Endothelial cell of hepatic sinusoid (primary cell): ENCODE results near the gene C11orf97.
"Not testable (repeated sequence)": the region's sequence is repeated elsewhere in the genome, so short reads cannot be mapped to it uniquely, and the experiment has no call there.

Experiments
- in situ Hi-C: cut with HindIII; loops from 2 replicates; pipeline ENCODE4 v1.10.0; 2017; ENCODE audit warnings: low sequenced_read_pairs

C11orf97 gene

GRCh38 chr11:94511932-94512781, at the start of gene C11orf97:
Gene C11orf97, plus strand, starts transcription at chr11:94512461. Its CDS starts 68 bp downstream, at chr11:94512529.
- in situ Hi-C loops, result no loop called here

DNA sequence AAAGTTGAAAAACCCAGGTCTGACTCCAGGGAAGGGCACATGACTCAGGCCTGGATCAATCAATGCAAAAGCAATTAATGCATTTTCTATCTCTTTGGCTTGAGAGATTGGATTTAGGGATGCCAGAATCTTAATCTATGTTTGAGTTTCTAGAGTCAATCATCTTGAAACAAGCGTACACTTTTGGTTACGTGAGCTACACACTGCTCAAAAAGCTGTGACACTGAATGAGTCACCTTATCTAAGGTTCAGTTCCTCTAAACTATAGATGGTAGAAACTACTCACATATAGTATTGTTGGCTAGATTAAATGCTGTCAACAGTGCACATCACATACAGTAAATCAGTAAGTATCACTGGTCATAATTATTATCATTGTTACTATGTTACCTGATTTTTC, 42.8 kb upstream of the C11orf97 start:
- in situ Hi-C loops, result no loop called here

- in situ Hi-C loops, result no loop called here
Observed at GRCh38 chr11:94472916-94473799, 39.1 kb upstream of the C11orf97 start.

GRCh38 chr11:94477624-94478023, 34.6 kb upstream of the C11orf97 start:
- in situ Hi-C loops, result no loop called here

GRCh38 chr11:94481342-94481741, 30.9 kb upstream of the C11orf97 start:
- in situ Hi-C loops, result no loop called here

- in situ Hi-C loops, result no loop called here
Observed at GRCh38 chr11:94486068-94486467, 26.2 kb upstream of the C11orf97 start.

GRCh38 chr11:94493281-94494125, 18.8 kb upstream of the C11orf97 start, which contains the start of the genes ANKRD49 and MRE11:
Gene ANKRD49, plus strand, starts transcription at chr11:94493984. Its CDS starts 2,710 bp downstream, at chr11:94496694.
Gene MRE11, minus strand, starts transcription at chr11:94493844. Its CDS starts 1,043 bp downstream, at chr11:94492801.
- in situ Hi-C loops, result no loop called here

GRCh38 chr11:94494126-94494680, 18.1 kb upstream of the C11orf97 start:
- in situ Hi-C loops, result no loop called here

DNA sequence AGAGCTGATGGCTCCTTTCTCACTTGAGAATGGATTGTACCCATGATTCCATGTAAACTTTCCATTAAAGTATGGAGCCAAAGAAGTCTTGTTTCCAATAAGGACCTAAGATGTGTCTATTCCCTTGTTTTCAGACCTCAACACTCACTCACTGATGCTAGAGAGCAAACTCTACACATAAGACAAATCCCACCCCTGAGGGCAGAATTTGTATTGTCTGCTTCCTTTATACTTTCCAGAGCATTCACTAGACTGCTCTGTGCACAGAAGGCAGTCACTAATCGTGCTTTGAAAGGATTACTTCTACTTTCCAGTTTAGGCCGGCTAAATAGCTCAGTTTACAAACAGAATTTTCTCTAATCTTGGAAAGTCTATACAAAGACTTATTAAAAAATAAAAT, 12.1 kb upstream of the C11orf97 start:
- in situ Hi-C loops, result no loop called here

- in situ Hi-C loops, result no loop called here
Observed at GRCh38 chr11:94501522-94501921, 10.7 kb upstream of the C11orf97 start.

GRCh38 chr11:94504689-94505293, 7.5 kb upstream of the C11orf97 start:
- in situ Hi-C loops, result no loop called here

DNA sequence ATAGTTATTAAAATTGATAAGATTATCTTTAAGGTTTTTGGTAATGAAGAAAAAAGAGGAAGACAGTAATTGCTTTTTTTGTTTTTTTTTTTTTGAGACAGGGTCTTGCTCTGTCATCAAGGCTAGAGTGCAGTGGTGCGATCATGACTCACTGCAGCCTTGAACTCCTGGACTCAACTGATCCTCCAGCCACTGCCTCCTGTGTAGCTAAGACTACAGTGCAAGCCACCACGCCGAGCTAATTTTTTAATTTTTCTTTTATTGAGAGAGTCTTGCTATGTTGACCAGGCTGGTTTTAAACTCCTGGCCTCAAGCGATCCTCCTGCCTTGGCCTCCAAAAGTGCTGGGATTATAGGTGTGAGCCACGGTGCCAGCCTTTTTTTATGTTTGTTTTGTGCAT, 5.7 kb upstream of the C11orf97 start:
- in situ Hi-C loops, result not testable (repeated sequence)

DNA sequence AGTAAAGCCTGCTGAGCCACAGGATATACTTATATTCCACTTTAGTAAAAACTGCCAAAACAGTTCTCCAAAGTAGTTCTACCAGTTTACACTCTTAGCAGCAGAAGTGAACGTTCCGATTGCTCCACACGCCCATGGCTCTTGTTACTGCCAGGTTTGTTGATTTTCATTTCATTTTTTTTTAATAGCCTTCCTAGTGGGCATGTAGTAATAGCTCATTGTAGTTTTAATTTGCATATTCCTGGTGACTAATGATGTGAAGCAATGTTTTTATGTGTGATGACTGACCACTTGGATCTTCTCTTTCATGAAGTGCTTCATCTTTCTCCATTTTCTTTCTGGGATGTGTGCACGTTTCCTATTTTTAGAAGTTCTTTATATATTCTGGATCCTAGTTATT, 4.8 kb upstream of the C11orf97 start:
- in situ Hi-C loops, result no loop called here

DNA sequence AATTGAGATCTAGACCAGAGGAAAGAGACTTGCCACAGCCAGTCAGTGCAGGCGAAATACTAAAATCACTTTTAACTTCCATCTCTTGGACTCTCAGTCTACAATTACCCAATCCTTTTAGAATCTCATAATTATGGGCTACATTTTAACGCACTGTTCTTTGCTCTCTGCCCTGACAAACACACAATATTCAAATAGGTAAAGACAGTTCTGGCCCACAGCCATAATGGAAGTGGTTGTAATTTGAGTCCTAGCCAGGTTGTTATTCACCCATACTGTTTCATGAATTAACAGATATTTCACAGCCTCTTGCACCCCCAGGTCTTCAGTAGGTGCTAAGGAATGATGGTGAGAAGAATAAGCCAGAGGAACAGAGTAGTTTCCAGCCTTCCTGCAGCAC, 830 bp downstream of the C11orf97 start:
- in situ Hi-C loops, result no loop called here

- in situ Hi-C loops, result no loop called here
Observed at GRCh38 chr11:94515398-94515797, 3.1 kb downstream of the C11orf97 start.

DNA sequence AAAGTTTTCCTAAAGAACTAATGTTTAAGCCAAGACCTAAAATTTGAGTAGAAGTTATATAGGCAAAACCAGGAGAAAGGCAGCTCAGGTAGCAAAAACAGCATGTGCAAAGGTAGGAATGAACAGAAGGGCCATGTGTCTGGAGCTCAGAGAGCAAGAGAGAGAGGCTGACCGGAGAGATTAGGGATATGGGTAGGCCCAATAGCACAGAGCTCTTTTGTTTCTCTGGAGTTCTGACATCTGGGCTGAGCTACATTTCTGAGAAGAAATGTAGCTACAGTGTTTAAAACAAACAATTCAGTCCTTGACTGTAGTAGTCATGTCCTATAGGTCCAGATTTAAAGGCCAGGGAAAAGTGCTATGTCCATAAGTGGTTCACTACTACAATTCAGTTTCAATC, 4.5 kb downstream of the C11orf97 start:
- in situ Hi-C loops, result no loop called here

GRCh38 chr11:94518300-94518699, 6.0 kb downstream of the C11orf97 start:
- in situ Hi-C loops, result no loop called here

DNA sequence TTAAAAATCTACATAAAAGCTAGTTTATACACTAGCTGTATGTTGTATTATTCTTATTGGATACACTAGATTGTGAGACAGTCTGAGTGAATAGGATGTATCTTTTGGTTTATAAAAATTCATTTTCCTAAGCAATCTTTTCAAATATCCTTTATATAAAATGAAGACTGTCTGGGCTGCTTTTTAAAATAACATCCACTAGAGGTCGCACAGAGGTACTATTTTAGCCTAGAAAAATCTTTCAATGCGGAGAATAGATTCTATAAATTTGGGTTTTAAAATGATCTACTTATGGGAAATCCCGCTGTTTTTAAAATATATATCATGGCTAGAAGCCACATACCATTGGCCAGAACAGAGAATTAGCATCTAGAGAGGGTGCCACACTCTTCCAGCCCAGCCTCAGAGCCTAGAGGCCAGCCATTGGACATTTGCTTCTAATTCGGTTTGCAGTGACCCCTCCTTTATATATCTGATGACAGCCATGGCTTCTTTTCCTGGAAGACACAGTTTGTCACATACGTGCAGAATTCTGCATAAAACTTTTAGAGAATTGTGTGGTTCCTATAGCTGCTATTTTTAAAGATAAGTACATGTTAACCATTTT, 7.3 kb downstream of the C11orf97 start:
- in situ Hi-C loops, result no loop called here

- in situ Hi-C loops, result no loop called here
Observed at GRCh38 chr11:94521684-94522083, 9.4 kb downstream of the C11orf97 start.

- in situ Hi-C loops, result no loop called here
Observed at GRCh38 chr11:94524341-94524740, 12.1 kb downstream of the C11orf97 start.
